LoVo (cell line): ENCODE results near the gene GDI2.
"Not testable (repeated sequence)": the region's sequence is repeated elsewhere in the genome, so short reads cannot be mapped to it uniquely, and the experiment has no call there.

ENCODE experiments used
- DNase-seq: peaks from one replicate; pipeline ENCODE4 v3.0.0-alpha.2; 2016; ENCODE audit warnings: low spot score

Gene GDI2

DNA sequence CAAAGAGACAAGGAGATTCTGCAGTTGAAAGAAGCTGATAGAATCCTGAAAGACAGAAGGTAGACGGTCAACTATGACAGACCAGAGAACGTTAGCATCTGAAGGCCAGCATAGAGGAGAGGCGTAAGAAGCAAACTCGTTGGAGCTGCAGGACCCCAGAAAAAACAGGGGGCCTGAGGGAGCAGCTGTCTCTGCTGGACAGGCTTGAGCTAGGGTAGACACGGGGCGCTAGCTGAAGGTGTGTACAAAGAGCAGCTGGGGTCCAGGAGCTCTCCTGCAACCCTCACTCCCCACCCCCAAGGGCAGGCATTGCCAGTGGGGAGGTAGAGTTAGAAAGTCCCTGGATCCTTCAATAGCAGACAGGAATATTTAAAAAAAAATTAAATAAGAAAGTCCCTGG is 14.6 kb upstream of the GDI2 start:
- DNase-seq, result no peak

DNA sequence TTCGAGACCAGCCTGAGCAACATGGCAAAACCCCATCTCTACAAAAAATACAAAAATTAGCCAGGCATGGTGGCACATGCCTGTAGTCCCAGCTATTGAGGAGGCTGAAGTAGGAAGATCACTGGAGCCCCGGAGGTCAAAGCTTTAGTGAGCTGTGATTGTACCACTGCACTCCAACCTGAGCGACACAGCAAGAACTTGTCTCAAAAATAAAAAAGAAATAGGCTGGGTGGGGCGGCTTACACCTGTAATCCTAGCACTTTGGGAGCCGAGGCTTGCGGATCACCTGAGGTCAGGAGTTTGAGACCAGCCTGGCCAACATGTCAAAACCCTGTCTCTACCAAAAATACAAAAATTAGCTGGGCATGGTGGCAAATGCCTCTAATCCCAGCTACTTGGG is 13.3 kb upstream of the GDI2 start:
- not testable (repeated sequence) for DNase-seq

DNA sequence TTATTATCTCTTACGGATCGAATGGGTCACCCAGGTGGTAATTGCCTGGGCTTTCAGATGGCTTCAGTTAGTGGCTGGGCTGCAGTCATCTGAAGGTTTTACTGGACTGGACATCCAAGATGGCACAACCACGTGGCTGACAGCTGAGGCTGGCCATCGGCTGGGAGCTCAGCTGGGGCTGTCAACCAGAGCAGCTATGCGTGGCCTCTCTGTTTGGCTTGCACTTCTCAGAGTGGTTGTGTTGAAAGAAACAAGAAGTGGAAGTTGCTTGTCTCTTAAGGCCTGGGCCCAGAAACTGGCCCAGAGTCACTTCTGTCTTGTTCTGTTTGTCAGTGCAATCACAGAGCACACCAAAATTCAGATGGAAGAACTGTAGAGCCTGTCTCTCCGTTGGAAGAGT is 5.7 kb upstream of the GDI2 start:
- no peak for DNase-seq

GRCh38 chr10:5818048-5818331 is 4.8 kb upstream of the GDI2 start:
- no peak for DNase-seq

- no peak for DNase-seq
These were observed 4.3 kb upstream of the GDI2 start for GRCh38 chr10:5817322-5818047.

GRCh38 chr10:5816170-5816569 is 2.9 kb upstream of the GDI2 start:
- DNase-seq, result no peak

GRCh38 chr10:5814110-5815107 is 1.2 kb upstream of the GDI2 start:
- DNase-seq, result no peak

GRCh38 chr10:5813091-5813340 is 218 bp downstream of the GDI2 start:
- DNase-seq, result no peak

DNA sequence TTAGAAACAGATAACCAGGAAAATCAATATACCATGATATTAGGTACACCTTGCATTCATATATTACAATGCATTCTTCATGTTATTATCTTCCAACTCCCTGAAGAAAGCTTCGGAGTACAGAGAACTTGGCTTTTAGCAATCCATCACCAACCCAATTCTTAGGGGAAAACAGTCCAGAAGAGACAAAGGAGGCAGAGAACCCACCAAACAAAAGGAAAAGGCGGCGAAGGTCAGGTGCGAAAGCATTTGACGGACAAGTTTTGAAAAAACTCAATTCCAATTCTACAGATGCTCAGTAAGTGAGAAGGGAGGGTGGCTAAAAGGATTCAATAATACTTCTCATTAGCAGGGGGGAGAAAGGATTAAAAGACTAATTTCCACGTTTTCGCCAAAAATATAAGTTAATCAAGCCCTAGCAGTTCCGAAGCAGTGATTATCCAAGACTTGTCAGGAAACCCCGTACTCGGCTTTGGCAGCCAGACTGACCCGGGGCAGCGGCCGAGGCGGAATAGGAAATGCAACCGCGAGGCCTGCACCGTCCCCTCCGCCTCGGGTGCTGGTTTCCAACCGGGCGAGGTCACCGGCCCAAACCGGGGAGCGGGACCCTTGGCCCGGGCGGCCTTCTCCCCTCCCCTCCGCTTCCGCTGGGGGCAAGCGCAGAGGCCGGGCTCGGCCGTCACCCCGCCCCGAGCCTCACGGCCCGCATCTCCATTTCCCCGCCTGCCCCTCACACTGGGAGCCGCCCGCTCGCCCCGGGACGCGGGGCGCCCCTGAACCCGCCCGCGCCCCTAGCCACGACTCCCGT is 747 bp downstream of the GDI2 start:
- peak; percentile 20 for DNase-seq

- no peak for DNase-seq
These were observed 1.8 kb downstream of the GDI2 start for GRCh38 chr10:5811387-5811821.

DNA sequence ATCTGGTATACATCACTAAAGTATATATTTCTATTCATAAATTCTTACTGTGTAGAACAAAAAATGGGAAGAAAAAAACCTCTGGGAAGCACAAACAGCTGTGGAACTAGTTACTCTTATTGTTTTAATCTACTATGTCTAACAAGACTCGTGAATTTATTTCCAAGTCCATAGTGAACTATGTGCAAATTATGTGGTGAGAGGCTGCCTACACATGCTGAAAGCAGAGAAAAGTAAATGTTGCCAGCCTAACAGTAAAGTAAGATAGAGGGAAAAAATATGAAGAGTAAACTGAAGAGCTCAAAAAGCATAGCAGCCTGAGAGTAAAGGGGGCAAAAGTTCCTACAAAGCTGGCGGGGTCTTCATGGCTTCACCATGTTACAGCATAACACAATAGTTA is 3.0 kb downstream of the GDI2 start:
- no peak for DNase-seq

- DNase-seq, result no peak
These were observed 3.6 kb downstream of the GDI2 start for GRCh38 chr10:5809527-5810154.

- DNase-seq, result not testable (repeated sequence)
These were observed 4.3 kb downstream of the GDI2 start for GRCh38 chr10:5808783-5809392.

- DNase-seq, result no peak
These were observed 6.5 kb downstream of the GDI2 start for GRCh38 chr10:5806745-5807144.

DNA sequence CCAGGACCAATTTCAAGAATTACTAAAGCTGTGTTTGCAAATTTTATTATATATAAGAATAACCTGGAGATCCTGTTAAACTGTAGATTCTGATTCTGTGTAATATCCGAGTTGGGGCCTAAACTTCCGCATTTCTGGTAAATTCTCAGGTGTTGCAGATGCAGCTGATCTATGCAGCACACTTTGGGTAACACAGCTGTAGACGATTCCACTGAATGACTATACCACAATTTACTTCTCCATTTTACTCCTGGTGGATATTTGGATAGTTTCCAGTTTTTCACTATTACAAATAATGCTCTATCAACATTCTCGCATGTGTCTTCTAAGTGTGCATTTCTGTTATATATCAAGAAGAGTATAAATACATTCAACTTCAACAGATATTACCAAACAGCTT is 7.5 kb downstream of the GDI2 start:
- no peak for DNase-seq

DNA sequence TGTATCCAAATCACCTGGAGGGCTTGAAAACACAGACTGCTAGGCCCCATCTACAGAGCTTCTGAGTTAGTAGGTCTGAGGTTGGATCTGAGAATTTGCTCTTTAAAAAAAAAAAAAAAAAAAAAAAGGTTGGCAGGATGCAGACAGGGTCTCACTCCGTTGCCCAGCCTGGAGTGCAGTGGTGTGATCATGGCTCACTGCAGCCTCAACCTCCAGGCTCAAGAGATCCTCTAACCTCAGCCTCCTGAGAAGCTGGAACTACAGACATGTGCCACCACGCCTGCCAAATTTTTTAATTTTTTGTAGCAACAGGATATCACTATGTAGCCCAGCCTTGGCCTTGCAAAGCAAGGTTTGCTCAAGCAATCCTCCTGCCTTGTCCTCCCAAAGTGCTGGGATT is 8.0 kb downstream of the GDI2 start:
- DNase-seq, result no peak

GRCh38 chr10:5804386-5804785 is 8.8 kb downstream of the GDI2 start:
- no peak for DNase-seq

GRCh38 chr10:5800782-5801181 is 12.5 kb downstream of the GDI2 start:
- DNase-seq, result no peak

DNA sequence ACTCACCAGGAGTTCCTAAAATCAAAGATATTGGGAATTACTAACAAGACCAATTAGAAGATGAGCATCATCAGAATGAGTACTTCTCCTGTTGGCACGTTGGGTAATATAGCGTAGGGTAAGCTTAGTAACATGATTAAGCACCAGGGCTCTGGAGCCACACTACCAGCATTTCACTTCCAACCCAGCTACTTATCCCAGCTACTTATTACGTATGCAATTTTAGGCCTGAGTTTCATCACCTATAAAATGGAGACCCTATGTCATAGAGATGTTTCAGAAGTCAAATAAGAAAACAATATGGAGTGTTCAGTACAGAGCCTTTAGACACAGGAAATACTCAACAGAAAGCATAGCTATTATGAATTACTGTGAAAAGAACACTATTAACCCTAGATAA is 19.0 kb downstream of the GDI2 start:
- no peak for DNase-seq

DNA sequence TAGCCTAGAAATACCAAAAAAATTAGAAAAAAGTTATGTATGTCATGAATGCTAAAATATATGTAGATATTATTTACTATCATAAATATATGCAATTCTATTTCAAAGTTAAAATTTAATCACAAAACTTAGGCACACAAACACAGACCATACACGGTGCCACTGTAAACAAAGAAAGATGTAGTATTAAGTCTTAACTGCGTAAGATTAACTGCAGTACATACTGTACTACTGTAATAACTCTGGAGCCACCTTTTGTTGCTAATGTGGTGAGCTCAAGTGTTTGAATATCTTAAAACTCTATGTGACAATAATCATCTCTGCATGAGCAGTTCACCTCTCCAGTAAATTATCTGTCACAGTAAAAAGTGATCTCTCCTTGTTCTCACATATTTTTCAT is 23.6 kb downstream of the GDI2 start:
- no peak for DNase-seq

DNA sequence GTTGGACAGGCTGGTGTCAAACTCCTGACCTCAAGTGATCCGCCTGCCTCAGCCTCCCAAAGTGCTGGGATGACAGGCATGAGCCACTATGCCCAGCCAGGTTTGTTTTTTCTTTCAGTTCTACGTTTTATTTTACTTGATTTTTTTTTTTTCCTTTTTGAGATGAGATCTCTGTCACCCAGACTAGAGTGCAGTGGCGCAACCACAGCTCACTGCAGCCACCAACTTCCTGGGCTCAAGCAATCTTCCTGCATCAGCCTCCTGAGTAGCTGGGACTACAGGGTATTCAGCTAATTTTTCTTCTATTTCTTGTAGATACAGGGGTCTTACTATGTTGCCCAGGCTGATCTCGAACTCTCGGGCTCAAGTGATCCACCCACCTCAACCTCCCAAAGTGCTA is 24.3 kb downstream of the GDI2 start:
- DNase-seq, result no peak

DNA sequence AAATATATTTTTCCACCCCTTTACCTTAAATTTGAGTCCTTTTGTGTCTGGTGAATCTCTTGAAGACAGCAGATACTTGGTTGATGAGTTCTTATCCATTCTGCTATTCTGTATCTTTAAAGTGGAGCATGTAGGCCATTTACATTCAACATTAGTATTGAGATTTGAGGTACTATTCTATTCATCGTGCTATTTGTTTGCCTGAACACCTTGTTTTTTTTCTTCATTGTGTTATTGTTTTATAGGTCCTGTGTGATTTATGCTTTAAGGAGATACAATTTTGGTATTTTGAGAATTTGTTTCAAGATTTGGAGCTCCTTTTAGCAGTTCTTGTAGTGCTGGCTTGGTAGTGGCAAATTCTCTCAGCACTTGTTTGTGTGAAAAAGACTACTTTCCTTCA is 29.9 kb downstream of the GDI2 start:
- no peak for DNase-seq
